PC-9 (cell line): Measurements from ENCODE around the gene WDR18.

Experiments
- EZH2 ChIP-seq: fragments of 200-600 bp; sonication (generic); IDR thresholded peaks from 2 replicates; pipeline ENCODE4 v1.8.0; 2017; ENCODE audit warnings: antibody characterized with exemption, low read depth
- TF ChIP-seq, protein P1 (sequence below): fragments of 200-600 bp; sonication (generic); conservative IDR thresholded peaks from 2 replicates; pipeline ENCODE4 v1.6.1; 2017; ENCODE audit warnings: mixed run types, antibody characterized with exemption, mild to moderate bottlenecking, moderate library complexity

DNA sequence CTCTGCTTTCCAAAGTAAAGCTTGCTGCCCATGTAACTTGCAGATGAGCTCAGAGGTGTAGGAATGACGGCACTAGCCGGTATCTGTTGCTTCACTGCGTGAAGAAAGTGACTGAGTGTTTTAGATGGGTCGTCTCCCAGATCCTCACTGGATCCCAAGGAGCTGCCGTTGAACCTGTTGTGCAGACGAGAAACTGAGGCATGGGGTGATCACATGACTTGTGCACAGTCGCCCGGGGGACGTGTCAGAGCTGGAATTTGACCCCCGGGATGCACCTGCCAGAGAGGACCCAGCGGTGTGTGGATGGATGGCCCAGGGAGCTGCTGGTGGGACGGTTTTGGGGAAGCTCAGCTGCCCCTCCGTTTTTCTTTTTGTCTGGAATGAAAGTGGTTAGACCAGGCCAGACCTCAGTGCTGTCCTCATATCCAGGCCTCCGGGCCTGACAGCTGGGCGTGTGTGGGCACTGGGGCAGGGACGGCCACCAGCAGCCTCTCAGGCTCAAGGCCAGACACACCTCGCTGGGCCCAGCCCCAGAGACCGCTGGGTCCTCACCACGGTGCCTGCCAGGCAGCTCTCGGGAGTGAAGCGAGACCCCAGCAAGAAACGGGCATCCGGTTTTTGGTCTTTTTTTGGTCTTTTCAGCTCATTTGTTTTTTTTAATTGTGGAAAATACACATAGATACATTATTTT is 45.8 kb upstream of the WDR18 start:
- no peak for TF ChIP-seq EZH2
- TF ChIP-seq, protein P1, sequence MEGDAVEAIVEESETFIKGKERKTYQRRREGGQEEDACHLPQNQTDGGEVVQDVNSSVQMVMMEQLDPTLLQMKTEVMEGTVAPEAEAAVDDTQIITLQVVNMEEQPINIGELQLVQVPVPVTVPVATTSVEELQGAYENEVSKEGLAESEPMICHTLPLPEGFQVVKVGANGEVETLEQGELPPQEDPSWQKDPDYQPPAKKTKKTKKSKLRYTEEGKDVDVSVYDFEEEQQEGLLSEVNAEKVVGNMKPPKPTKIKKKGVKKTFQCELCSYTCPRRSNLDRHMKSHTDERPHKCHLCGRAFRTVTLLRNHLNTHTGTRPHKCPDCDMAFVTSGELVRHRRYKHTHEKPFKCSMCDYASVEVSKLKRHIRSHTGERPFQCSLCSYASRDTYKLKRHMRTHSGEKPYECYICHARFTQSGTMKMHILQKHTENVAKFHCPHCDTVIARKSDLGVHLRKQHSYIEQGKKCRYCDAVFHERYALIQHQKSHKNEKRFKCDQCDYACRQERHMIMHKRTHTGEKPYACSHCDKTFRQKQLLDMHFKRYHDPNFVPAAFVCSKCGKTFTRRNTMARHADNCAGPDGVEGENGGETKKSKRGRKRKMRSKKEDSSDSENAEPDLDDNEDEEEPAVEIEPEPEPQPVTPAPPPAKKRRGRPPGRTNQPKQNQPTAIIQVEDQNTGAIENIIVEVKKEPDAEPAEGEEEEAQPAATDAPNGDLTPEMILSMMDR: no peak
